Nucleus accumbens (tissue), 56 donors: Measurements from ENCODE around the gene CDH23.

Experiments
- DNase-seq, 56 donors: peaks; one replicate each; lab custom pipeline; 2025; lab: John Stamatoyannopoulos, UW

The CDH23 gene

GRCh38 chr10:71824333-71824732, 427.6 kb downstream of the CDH23 start:
- DNase-seq, result no peak

GRCh38 chr10:71825217-71825616, 428.5 kb downstream of the CDH23 start:
- DNase-seq, result no peak

- no peak for DNase-seq
Observed at GRCh38 chr10:71827852-71828251, 431.1 kb downstream of the CDH23 start.

- DNase-seq, result no peak
Observed at GRCh38 chr10:71828702-71829101, 432.0 kb downstream of the CDH23 start.

- DNase-seq, result no peak
Observed at GRCh38 chr10:71829171-71829570, 432.5 kb downstream of the CDH23 start.

GRCh38 chr10:71829896-71830295, 433.2 kb downstream of the CDH23 start:
- no peak for DNase-seq

GRCh38 chr10:71830726-71831125, 434.0 kb downstream of the CDH23 start:
- no peak for DNase-seq

GRCh38 chr10:71831646-71832552, 435.2 kb downstream of the CDH23 start:
- DNase-seq, result peak in 9 of 56 donors; percentile 12 to 62 (median 44)

- DNase-seq, result no peak
Observed at GRCh38 chr10:71832967-71833366, 436.2 kb downstream of the CDH23 start.

GRCh38 chr10:71833451-71834342, 437.0 kb downstream of the CDH23 start:
- DNase-seq, result peak in 1 of 56 donors; percentile 34

- DNase-seq, result no peak
Observed at GRCh38 chr10:71834343-71834674, 437.6 kb downstream of the CDH23 start.

- DNase-seq, result peak in 54 of 56 donors; percentile 44 to 95 (median 78)
Observed at GRCh38 chr10:71835671-71836595, 439.2 kb downstream of the CDH23 start.

GRCh38 chr10:71836596-71836974, 439.9 kb downstream of the CDH23 start:
- no peak for DNase-seq

- peak in 8 of 56 donors; percentile 22 to 42 (median 32) for DNase-seq
Observed at GRCh38 chr10:71837098-71837827, 440.5 kb downstream of the CDH23 start.

GRCh38 chr10:71838264-71839211, 441.8 kb downstream of the CDH23 start:
- peak in 1 of 56 donors; percentile 33 for DNase-seq

- DNase-seq, result peak in 51 of 56 donors; percentile 42 to 94 (median 77)
Observed at GRCh38 chr10:71840177-71840957, 443.6 kb downstream of the CDH23 start.

- peak in 13 of 56 donors; percentile 21 to 62 (median 30) for DNase-seq
Observed at GRCh38 chr10:71840958-71841335, 444.2 kb downstream of the CDH23 start.

GRCh38 chr10:71842422-71842821, 445.7 kb downstream of the CDH23 start:
- no peak for DNase-seq
